HG03196 (cell line): Measurements from ENCODE around the gene ABHD16A.

Experiments used
- ATAC-seq: cut with Tn5 transposase; IDR thresholded peaks from one replicate; pipeline ENCODE4 v1.9.1; 2021; ENCODE audit not compliant: unreplicated experiment

The ABHD16A gene

DNA sequence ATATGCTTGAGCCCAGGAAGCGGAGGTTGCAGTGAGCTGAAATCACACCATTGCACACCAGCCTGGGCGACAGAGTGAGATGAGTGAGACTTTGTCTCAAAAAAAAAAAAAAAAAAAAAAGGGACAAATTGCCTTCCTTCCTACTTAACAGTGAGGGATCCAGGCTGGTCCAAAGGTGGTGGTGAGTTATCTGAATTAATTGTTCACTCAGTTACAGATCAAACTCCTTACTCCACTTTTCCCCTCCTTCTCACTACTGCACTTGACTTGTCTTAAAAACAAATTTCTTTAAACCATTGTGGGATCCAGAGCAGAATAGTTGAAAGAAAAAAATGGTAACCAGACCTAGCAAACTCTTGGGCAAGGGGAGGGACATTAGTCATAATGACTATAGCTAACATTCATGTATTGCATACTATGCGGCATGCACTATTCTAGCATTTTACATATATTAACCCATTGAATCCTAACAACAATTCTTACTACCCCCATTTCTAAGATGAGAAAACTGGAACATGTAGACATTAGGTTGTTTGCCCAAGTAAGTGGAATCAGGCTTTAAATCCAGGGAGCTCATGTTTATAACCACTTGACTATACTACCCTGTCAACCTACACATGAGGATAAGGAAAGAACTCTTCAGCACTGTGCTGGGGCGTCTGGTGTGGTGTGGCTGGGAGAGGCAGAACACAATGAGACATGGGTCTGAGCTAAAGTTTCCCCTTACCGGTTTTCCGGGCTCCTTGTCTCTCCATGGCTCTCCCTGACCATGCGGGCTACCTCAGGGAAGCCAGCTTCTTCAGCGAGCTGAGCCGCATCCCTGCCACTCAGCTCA is 39.8 kb downstream of the ABHD16A start:
- no peak for ATAC-seq

DNA sequence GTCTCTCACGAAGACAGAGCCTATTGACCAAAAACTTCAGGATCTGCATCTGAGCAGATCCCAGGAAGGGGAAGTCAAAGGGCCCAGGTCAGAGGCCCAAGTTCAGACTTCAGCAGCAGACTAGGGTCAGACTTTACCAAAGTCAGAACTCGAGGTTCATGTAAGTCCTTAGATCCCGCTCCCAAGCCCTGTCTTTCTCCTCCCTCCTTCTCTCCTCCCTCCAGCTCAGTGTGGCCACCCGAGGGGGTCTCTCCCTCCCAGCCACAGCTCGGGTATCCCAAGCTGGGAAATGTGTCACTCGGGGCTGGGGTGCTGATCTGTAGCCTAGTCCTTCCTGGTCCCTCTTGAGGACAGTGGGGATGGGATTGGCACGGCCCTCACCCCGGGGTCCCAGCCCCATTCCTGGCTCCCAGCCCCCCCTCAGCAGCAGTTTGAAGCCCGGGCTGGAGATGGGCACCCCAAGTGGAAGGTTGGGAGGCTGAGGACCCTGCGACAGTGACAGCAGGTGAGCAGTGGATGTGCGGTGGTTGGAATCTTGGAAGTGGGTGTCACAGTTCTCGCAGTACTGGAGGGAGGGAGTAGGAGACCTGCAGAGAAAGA is 40.9 kb downstream of the ABHD16A start:
- no peak for ATAC-seq

DNA sequence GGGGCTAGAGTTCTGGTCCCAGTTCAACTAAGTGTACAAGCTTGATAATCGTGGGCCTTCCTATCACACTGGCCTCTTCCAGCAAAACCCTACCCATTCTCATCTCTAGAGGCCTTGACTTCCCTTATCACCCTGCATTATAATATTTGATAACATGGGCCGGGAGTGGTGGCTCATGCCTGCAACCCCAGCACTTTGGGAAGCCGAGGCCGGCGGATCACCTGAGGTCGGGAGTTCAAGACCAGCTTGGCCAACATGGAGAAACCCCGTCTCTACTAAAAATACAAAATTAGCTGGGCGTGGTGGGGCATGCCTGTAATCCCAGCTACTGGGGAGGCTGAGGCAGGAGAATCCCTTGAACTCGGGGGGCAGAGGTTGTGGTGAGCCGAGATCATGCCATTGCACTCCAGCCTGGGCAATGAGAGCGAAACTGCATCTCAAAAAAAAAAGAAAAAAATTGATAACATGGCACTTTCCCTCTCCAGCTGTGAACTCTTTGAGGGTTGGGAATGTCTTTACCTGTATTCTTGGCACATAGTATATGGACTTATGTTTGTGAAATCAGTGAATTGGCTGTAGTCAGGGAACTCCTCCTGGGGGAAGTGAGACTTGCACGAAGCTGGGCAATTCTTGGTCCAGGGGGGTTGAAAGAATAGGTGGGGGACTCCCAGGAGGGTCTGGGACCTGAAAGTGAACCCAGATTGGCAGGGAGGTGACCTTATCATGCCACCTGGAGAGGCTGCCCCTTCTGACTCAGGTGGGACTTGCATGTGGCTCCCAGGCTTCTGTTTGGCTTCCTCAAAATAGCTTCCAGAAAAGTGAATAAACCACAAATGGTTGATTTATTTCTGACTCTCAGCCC is 41.6 kb downstream of the ABHD16A start:
- ATAC-seq: no peak

DNA sequence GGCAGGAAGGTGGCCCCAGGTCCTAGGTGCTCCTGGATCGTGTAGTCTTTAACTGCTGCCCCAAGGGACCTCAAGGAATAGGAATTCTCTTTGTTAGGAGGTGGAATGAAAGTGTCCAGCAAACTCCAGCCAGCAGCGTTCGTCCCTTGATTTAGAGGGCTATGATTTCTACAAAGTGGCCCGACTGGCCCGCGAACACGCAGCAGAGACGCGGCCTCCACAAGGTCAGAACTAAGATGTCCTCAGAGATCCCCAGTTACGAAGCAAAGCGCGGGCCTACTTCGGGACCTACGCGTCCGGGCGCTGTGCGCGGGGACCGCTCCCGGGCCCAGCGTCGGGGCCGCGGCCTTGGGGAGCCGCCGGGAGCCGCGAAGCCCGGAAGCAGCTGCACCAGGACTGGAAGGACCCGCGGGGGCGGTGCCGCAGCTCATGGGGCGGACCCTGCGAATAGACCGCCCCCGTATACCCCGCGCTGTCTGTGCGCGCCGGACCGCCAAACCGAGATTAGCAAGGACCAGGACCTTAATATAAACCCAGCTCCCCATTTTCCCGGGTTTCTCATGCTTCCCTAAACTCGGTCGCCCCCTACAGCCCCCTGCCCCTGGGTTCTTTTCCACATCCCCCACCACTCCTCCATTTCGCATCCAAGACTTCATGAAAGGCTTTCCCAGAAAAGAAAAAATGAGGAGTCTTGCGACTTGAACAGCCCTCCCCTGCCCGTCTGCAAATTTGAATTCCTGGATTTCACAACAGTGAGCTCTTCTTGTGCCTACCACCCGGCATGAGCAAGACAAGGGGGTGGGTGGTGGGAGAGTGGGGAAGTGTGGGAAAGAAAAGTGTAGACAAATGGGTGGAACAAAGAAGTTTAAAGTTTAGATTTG is 42.5 kb downstream of the ABHD16A start, which contains the start of gene C6orf47:
C6orf47 (minus strand) TSS at position 398 of the 881 bp plus-strand sequence. CDS start 831 bp downstream, outside the sequence.
- no peak for ATAC-seq

DNA sequence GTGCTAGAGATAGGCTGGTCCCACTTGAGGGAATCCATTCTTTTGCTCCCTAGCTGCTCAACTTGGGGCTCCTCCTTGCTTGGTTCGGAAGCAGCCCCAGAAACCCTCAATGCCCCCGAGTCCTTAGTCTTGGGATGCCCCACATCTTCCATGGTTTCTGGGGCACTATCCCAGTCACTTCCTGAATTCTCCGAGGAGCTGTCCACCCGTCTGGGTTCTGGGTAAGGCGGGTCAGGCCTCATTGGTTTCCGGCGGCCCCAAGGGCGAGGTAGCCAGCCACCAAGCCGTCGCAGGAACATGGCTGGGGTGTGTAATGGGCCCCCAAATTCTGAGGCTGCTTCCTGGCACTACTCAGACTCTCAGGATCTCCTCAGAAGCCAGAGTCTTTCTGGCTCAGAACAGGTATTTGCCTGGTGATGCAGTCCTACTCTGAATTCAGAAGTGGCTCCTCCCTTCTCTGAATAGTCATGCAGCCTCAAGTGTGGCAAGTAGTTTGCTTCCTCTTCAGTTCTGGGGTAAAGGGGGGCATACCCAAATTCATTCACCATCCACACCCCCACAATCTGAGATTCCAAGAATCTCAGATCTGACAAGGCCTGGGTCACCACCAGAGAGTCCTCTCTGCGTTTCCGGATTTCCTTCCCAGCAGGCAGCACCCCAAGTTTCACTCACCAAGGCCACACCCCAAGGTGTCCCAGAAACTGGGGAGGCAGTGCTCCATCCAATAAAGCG is 43.3 kb downstream of the ABHD16A start:
- no peak for ATAC-seq

DNA sequence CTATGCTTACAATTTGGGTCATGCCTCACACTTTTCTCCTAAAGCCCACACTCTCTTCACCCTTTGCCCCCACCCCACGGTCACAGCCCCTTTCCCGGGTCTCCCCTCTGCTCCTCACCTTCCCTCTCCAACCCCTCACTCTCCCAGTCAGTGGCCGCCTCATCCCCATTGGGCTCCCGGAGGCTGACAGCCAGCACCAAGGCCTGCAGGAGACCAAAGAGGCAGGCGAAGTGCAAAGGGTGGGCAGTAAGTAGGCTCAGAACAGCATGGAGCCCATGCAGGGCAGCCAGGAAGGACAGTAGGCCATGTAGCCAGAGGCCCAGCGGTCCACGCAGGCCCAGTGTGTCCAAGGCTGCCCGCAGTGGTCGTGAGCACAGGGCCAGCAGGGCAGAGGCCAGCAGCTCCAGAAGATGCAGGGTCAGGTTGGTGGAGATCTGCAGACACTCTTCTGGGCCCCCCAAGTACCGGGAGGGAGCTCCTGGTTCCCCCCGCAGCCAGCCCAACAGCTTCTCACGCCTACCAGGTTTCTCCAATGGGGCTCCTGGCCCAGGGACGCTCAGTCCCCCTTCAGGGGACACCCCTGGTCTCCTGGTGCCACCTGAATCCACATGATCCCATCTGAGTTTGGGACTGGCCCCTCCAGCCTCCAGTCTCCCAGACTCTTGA is 44.0 kb downstream of the ABHD16A start:
- no peak for ATAC-seq

DNA sequence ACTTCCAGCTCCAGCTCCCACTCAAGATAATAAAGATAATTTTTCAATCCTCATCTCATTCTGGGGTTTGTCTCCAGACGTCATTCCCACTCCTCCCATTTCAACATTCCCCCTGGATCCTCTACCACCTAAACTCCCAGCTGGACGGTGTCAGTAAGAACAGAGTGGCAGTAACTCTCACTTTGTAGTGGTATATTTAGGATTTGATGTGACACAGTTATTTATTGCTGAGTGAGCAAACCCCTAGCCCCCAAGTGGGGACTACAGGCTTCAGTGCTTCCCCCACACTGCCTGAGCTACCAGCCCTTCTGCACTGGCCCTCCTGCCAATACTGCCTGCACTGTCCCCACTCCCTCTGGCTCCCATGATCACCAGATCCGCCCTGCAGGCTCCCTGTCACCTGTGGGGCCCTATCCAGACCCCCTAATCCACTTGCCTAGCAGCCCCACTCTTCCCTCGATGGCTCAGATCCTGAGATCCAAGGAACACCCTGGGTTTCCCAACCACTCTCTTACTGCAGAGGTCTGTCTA is 44.9 kb downstream of the ABHD16A start:
- no peak for ATAC-seq

DNA sequence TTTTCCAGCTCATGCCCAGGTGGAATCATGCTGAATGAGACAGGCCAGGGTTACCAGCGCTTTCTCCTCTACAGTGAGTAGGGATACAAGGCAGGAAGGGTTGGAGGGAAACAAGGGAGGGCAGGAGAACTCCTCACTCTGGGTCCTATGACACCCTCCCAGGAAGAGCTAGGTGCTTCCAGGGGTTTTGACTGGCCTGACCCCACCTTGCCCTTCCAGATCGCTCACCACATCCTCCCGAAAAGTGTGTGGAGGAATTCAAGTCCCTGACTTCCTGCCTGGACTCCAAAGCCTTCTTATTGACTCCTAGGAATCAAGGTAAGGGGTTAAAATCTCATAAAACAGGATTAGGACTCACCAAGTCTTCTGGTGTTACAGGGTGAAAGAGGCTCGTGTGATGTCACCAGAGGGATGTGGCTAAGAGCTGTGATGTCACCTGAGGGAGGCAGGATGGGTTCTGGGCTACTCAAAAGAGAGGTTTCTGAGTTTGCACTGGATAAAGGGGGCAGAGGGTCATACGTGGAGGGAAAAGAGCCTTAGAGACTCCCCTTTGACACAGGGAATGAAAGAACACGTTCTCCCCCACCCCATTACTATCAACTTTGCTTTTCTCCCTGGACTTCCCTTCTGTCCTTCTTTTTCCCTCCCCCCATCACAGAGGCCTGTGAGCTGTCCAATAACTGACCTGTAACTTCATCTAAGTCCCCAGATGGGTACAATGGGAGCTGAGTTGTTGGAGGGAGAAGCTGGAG is 45.5 kb downstream of the ABHD16A start:
- ATAC-seq: no peak

DNA sequence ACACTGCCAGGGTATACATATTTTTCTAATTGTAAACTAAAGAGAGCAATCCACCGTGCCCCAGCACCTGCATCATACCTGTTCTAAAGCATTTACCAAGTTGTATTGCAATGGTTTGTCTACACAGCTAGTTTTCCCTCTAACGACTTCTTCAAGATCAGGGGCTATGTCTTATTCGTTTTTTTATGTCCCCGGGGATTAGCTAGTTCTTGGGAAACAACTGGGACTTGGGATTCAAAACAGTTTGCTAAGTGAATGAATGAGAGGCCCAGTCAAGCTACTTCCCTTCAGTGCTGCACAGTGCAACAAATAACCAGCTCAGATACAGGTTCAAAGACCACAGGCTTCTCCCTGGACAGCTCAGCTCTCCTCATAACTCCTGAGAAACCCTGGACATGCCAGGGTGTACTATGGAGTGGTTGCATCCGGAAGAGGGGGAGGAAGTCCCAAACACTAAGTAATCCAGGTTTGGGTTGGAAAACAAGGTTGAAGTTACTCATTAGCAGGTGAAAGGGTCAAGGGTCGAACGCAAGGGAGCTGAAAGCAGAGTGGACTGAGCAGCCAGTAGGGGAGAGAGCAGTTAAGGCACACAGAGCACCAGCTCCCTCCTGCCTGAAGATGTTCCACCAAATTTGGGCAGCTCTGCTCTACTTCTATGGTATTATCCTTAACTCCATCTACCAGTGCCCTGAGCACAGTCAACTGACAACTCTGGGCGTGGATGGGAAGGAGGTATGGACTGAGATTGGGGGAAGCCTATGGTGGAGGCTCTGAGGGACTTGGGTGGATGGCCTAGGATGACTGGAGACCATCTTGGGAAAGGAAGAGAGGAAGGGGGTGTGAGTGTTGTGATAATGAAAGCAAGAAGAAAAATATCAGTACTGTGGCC is 47.5 kb downstream of the ABHD16A start, which contains the start of gene APOM:
APOM (plus strand) TSS at position 546 of the 889 bp plus-strand sequence; CDS start at position 619, 73 bp downstream.
- no peak for ATAC-seq

DNA sequence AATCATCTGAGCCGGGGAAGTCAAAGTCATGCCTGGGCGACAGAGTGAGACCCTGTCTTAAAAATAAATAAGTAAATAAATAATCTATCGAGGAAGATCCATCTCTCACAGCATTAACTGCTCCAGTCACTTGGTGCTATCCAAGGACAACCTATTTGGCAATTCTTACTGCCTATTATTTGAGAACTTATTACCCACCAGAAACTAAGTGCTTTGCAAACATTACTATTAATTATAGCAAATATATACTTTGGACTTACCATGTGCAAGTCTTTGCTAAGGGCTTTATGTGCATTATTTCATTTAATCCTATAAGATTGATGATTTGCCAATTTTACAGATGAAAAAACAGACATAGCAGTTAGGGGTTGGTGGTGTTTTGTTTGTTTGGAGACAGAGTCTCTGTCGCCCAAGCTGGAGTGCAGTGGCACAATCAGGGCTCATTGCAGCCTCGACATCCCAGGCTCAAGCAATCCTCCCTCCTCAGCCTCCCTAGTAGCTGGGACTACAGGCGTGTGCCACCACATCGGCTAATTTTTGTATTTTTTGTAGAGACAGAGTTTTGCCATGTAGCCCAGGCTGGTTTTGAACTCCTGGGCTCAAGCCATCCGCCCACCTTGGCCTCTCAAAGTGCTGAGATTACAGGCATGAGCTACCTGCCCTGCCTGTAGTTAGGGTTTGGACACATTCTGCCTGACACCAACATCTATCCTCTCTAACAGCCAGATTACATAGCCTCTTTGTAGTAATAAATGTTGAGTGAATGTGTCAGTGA is 48.4 kb downstream of the ABHD16A start:
- ATAC-seq: no peak

DNA sequence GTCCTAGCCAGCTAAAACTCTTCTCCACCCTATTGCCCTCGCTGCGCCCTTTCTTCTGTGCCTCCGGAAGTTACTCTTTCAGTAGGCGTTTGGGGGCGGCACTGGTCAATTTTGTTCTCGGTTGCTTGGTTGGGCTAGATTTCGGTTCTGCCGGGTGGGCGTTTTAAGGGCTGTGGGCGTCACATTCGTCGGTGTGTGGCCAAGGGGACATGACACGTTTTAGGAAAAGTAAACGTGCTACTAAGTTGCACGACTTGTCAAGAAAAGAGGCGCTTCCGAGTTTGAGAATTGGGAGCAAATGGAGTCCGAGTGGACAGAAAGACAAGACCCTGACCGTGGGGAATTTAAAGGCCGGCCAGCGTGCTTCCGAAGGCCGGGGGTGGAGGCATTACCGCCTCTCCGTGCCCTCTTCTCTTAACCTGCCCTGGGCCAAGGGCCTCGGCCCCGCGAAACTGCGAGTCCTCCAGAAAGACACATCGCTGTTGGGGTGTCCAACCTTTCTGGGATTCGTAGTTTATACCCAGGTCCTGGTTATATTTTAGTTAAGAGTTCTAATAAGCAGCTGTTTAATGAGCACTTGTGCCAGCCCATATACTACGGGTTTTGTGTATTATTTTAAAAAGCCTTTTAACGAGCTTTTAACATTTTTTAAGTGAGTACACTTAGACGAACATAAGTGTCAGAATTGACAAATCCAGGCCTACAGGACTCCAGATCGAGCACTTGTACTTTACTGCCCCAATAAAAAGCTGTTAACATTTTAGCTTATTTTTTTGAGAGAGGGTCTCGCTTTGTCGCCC is 50.0 kb downstream of the ABHD16A start:
- ATAC-seq: peak; percentile 64

DNA sequence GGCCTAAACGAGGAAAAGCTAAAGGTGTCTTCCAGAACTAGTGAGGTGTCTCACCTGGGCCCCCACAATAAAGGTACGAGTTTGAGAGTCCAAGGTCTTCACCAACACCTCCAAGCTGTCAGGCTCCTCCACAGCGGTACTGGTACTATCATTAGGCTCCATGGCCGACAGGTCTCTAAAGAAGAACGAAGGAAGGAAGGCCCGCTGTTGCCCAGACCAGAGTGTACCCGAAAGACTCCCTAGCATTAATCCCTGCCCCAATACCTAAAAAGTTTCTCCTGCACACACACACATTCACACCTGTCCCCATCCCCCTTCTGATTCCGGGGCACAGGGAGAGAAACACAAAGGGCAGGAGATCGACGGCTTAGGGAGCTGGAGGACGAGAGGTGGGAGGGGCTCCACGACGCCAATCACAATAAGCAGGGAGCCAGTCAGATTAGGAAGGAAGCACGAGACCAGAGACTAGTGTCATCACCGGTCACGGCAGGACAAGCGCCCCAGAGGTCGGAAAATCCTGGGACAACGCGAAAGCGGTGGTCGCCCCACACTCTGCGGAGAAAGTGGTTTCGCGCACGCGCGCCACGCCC is 51.4 kb downstream of the ABHD16A start:
- peak; percentile 26 for ATAC-seq

DNA sequence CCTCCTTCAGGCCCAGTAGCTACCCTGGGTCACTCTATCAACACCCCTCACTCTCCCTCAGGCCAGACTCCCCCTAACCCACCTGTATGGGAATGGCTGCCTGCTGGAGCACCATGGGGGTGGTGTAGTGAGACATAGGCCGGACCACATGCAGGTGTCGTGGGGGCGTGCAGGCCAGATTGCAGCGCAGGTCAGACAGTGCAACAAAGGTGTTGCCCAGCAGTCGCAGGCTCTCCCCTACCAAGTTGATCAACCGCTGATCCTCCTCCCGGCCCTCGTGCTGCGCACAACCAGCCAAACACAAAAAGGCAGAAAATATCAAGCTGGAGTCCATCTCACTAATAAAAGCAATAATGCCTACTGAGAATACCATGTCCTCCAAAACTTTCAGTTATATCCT is 57.8 kb downstream of the ABHD16A start:
- ATAC-seq: no peak

DNA sequence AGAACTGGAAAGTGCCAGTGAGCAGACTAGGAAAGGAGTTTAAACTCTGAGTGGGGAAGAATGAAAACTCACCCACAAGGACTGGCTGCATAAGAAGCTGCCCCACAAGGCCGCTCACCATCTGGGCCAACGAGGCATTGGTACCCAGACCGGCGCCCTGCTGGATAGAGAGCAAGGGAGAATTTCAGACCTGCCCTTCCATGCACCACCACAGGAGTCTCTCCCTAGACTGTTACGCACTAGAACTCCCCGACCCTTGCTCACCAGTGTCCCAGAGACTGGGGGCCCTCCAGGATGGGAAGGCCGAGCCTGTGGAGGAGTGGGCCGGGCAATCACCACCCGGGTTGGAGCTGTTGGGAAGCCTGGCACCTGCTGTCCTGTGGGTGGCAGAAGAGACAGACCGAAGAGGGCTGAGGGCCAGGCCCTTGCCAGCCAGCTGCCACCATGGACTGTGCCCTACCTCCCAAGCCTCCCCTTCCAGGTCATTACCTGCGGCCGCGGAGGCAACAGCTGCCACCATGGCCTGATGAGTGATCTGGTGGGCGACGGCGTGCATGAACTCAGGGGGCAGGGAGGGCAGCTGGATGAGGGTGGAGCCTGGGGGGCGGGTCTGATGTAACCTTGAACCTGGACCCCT is 59.2 kb downstream of the ABHD16A start:
- ATAC-seq: no peak
